GM21381 (cell line): ENCODE data around the gene EOGT.
A peak's percentile ranks its signal among the peaks of the same experiment; 100 is the strongest.

ENCODE experiments used
- ATAC-seq: cut with Tn5 transposase; IDR thresholded peaks from one replicate; pipeline ENCODE4 v1.9.1; 2021; ENCODE audit warnings: mild to moderate bottlenecking, moderate library complexity; ENCODE audit not compliant: unreplicated experiment

Gene EOGT

GRCh38 chr3:69013253-69014021 lies at the start of gene EOGT:
EOGT (minus strand) TSS chr3:69013684; CDS start chr3:69009846, 3,838 bp downstream.
- ATAC-seq: peak; percentile 82

- ATAC-seq: no peak
Measured at GRCh38 chr3:69059688-69060087, 46.2 kb upstream of the EOGT start.

DNA sequence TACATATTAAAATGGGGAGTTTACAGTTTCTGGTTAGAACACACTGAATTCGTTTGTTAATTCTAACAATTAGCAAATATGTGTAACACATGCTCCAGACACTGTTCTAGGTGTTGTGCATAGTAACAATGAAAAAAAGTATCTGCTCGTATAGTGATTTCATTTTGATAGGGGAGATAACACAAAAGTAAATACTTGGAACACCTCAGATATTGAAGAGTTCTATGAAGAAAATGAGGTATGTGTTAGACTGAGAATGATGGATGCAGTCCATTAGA lies 45.4 kb upstream of the EOGT start:
- ATAC-seq: no peak

DNA sequence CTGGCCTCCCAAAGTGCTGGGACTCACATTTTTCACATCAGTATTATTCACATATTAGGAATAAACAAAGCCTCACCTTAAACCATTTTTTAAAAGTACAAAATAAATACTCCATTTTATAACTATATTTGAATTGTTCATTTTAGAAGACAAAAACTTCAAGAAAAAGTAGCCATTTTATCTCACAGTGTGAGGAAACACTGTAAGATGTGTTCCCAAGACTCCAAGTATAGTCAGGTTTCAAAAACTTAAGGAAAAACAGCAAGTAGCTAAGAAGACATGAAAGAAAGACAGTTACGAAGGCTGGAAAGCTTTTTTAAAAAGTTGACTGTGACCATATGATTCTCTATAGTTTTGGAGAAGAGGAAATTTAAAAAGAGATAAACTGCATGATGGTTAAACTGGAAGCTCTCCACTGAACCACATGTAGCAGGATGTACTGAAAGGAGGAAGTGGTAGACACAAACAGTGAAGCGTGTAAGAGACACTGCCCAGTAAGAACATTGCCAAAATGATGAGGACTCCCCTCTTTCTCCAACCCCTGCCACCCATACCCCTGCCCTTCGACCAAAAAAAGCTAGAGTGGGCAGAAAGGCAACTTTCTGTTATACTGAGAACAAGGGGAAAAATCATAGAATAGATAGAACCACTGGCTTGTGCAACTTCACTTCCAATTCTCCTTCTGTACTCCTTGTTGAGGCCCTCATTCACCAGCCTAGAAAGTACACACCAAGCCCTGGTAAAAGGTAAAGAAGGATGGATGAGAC lies 44.9 kb upstream of the EOGT start:
- peak; percentile 98 for ATAC-seq

GRCh38 chr3:69052472-69052898 lies 39.0 kb upstream of the EOGT start:
- ATAC-seq: peak; percentile 3

GRCh38 chr3:69051756-69052471 lies 38.4 kb upstream of the EOGT start, which contains the start of gene TMF1:
TMF1 (minus strand) TSS chr3:69052333; CDS start chr3:69052086, 247 bp downstream.
- ATAC-seq: peak; percentile 97

DNA sequence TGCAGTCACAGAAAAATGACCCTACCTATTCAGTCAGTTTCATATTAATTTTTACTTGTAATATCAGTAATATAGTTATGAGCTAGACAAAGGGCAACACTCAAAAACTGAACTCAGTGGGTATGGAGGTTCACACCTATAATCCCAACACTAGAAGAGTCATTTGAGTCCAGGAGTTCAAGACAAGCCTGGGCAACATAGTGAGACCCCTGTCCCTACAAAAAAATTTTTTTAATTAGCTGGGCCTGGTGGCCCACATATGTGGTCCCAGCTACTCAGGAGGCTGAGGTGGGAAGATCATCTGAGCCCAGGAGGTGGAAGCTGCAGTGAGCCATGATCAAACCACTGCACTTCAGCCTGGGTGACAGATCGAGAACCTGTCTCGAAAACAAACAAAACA lies 35.5 kb upstream of the EOGT start:
- no peak for ATAC-seq

- no peak for ATAC-seq
Measured at GRCh38 chr3:69044608-69045007, 31.1 kb upstream of the EOGT start.

DNA sequence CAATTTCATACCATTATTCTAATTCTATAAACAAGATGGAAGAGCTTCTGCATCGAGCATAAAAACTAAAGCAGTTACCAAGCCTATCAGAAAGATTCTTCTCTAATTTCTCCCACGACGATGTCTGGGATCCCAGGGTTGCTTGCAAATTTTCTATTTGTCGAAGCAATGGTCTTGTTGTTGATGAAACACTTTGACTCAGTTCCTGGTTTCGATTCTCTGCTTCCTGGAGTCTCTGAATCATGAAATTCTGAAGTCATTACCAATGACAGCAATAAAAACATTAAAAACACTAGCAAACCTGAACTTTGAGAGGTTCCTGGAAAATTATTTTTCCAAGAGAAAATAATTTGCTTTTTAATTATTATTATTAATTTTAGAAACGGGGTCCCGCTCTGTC lies 20.0 kb upstream of the EOGT start:
- ATAC-seq: no peak

GRCh38 chr3:69032737-69033136 lies 19.3 kb upstream of the EOGT start:
- no peak for ATAC-seq

DNA sequence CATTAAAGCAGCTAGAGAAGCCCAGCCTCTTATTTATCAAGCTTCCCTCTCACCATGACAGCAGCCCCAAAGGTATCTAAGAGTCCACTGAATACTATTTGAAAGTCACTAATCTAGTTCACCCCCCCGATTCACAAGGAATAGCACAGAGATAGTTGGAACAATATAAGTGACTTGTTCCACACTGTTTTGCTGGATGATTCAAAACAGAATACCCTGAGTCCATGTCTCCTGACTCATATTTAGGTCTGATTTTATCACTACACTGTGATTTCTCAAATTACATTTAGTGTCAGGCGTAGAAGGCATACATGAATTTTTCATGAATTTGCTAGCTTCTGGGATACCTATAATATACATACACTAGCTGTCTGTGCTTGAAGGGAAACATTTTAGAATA lies 18.7 kb upstream of the EOGT start:
- no peak for ATAC-seq

GRCh38 chr3:69031635-69032034 lies 18.2 kb upstream of the EOGT start:
- ATAC-seq: no peak

DNA sequence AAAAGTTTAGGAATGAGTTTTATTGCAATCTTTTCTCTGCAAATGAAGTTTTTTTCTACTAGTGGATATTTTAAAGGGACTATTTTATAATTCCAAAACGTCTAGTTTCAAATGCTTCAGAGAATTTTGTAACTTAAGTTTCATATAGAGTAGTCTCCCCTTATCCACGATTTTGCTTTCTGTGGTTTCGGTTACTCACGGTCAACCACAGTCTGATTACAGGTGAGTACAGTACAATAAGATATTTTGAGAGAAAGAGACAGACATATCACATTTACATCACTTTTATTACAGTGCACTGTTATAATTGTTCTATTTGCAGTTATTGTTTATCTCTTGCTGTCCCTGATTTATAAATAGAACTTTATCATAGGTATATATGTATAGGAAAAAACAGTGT lies 7.4 kb upstream of the EOGT start:
- ATAC-seq: no peak

GRCh38 chr3:69020424-69020823 lies 6.9 kb upstream of the EOGT start:
- no peak for ATAC-seq

DNA sequence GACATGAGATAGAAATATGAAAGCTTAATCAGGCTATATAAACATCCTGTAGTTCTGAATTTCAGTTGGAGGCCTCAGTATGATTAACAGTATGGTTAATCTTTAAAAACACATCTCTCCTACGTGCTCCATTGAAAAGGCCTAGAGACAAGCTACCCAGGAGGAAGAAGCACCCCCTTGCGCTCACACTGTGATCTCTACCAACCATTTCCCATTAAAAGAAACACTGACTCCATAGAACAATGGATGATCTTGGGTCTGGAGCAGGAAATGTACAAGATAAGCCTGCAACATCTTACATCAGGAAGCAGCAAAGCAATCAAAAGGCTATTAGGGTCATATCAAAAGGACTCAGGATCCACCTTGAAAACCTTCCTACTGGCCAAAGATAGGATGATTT lies 3.4 kb upstream of the EOGT start:
- ATAC-seq: no peak

DNA sequence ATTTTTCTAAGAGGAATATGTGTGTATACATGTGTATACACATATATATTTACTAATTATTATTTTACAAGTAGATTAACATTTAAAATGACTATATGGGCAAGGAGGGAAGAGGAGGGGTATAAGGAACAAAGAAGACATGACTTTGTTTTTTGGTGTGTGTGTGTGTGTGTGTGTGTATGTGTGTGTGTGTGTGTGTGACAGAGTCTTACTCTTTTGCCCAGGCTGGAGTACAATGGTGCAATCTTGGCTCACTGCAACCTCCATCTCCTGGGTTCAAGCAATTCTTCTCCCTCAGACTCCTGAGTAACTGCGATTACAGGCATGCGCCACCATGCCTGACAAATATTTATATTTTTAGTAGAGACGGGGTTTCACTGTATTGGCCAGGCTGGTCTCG lies 2.6 kb upstream of the EOGT start:
- ATAC-seq: no peak

- no peak for ATAC-seq
Measured at GRCh38 chr3:69014022-69014580, 617 bp upstream of the EOGT start.

DNA sequence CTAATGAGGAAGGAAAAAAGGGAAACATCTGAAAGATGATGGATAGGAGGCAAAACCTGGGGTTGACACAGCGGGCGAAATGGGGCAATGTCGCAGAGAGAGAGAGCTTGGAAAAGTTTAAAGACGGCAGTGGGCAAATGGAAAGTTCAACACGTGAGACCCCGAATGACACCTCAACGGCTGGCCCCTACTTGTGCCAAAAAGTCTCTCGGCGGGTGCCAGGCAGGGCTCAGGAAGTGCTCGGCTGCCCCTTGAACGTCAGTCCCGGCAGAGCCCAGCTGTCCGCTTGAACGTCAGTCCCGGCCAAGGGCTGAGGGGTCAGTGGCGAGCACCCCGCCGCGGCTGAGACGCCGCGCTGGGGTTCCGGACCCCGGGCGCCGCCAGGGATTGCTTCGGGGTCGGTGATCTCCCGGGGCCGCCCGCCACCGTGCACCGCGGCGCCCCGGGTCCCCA lies 658 bp downstream of the EOGT start:
- peak; percentile 40 for ATAC-seq

DNA sequence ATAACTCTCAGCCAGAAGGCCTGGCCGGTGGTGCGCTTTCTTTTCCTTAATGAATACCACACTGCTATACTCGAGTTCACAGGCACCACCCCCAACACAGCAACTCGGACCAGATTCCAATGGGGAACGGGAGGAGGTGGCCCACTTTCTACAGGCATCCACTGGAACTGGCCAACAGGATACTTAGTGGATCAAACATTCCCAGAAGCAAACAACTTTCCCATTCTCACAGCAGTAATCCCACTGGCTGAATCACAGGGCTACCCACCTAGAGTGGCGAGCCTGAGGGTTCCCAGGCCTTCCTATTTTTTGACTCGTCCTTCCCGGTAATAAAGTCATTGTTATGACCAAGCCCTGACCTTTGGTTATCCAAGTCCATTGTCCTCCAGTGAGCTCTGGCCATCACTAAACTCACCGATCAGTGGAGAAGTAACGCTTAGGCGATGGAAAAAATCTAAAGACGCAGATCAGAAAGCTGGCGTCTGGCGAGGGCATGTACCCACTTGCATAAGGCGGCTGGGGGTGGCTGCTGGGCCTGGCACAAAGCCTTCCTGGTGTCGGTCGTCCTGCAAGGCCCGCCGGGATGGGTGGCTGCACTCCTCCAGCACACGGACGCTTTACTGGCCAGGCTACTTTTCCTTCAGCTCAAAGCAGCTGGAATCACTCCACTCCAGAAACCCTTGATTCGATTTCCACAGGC lies 1.2 kb downstream of the EOGT start:
- ATAC-seq: no peak

GRCh38 chr3:69011096-69011730 lies 2.3 kb downstream of the EOGT start:
- ATAC-seq: no peak
